Activated T-cell treated with anti-CD3 and anti-CD28 coated beads, Interleukin-2, amount 50 U/mL, for 48 hours (primary cell): ENCODE data around the gene STKLD1.
A peak's percentile ranks its signal among the peaks of the same experiment; 100 is the strongest.

ENCODE experiments used
- DNase-seq, 2 experiments: peaks; one replicate each; pipeline ENCODE4 v3.0.0-alpha.2; 2020

The STKLD1 gene

GRCh38 chr9:133420392-133420827 is 44.2 kb downstream of the STKLD1 start:
- DNase-seq = no peak

- DNase-seq = peak; percentile 69 to 72
Observed at GRCh38 chr9:133421615-133422542, 45.7 kb downstream of the STKLD1 start, which contains the start of gene ADAMTS13. TSS of gene ADAMTS13 (plus strand) at chr9:133422367. CDS start at chr9:133422444, 77 bp downstream.

- DNase-seq = no peak
Observed at GRCh38 chr9:133423216-133423615, 47.0 kb downstream of the STKLD1 start.

- no peak for DNase-seq
Observed at GRCh38 chr9:133424187-133424586, 48.0 kb downstream of the STKLD1 start.

- DNase-seq = no peak
Observed at GRCh38 chr9:133425049-133425632, 49.0 kb downstream of the STKLD1 start.

- no peak for DNase-seq
Observed at GRCh38 chr9:133426011-133426410, 49.8 kb downstream of the STKLD1 start.

GRCh38 chr9:133427658-133428348 is 51.6 kb downstream of the STKLD1 start:
- no peak for DNase-seq

GRCh38 chr9:133428617-133429101 is 52.5 kb downstream of the STKLD1 start:
- DNase-seq = no peak

- DNase-seq = no peak
Observed at GRCh38 chr9:133429214-133429613, 53.0 kb downstream of the STKLD1 start.

- DNase-seq = no peak
Observed at GRCh38 chr9:133429641-133430161, 53.5 kb downstream of the STKLD1 start.

- DNase-seq = no peak
Observed at GRCh38 chr9:133430244-133430643, 54.1 kb downstream of the STKLD1 start.

GRCh38 chr9:133433351-133433843 is 57.2 kb downstream of the STKLD1 start:
- no peak for DNase-seq

- no peak for DNase-seq
Observed at GRCh38 chr9:133436681-133437080, 60.5 kb downstream of the STKLD1 start.

- DNase-seq = no peak
Observed at GRCh38 chr9:133437753-133438531, 61.8 kb downstream of the STKLD1 start.

GRCh38 chr9:133439337-133439736 is 63.2 kb downstream of the STKLD1 start:
- no peak for DNase-seq

- DNase-seq = no peak
Observed at GRCh38 chr9:133440874-133441273, 64.7 kb downstream of the STKLD1 start.

- no peak for DNase-seq
Observed at GRCh38 chr9:133441571-133441970, 65.4 kb downstream of the STKLD1 start.

- DNase-seq = no peak
Observed at GRCh38 chr9:133443248-133443647, 67.1 kb downstream of the STKLD1 start.

GRCh38 chr9:133443982-133444381 is 67.8 kb downstream of the STKLD1 start:
- DNase-seq = no peak

- no peak for DNase-seq
Observed at GRCh38 chr9:133445293-133445969, 69.3 kb downstream of the STKLD1 start.

- DNase-seq = no peak
Observed at GRCh38 chr9:133448487-133448972, 72.4 kb downstream of the STKLD1 start.
